ENCODE results near the gene ERGIC3. TPM values are rescaled to one million over a fixed set of nuclear protein-coding genes. Genes with fewer than 3 reads are reported as not detected.

ERGIC3 gene
- total RNA-seq, 1 donor from 2014 or later = 460 TPM

- Histone ChIP-seq H3K4me3 (ENCODE audit: low read depth, low read length) (no peak overlapping the region), H3K36me3 (ENCODE audit: control insufficient read depth, insufficient read depth, low read length) (peaks cover 15% of the 10 kb centered on the region), H3K27me3 (ENCODE audit: control insufficient read depth, insufficient read depth, low read length) (no peaks in the 10 kb centered on the region)
- TF ChIP-seq, protein P1, sequence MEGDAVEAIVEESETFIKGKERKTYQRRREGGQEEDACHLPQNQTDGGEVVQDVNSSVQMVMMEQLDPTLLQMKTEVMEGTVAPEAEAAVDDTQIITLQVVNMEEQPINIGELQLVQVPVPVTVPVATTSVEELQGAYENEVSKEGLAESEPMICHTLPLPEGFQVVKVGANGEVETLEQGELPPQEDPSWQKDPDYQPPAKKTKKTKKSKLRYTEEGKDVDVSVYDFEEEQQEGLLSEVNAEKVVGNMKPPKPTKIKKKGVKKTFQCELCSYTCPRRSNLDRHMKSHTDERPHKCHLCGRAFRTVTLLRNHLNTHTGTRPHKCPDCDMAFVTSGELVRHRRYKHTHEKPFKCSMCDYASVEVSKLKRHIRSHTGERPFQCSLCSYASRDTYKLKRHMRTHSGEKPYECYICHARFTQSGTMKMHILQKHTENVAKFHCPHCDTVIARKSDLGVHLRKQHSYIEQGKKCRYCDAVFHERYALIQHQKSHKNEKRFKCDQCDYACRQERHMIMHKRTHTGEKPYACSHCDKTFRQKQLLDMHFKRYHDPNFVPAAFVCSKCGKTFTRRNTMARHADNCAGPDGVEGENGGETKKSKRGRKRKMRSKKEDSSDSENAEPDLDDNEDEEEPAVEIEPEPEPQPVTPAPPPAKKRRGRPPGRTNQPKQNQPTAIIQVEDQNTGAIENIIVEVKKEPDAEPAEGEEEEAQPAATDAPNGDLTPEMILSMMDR (IDR thresholded peaks at IDR 0.05; ENCODE audit: insufficient read depth, low read length, severe bottlenecking) = no peak
- no peak for FAIRE-seq
- DNase-seq (ENCODE audit: low read depth) = no peak
These were observed 18.2 kb downstream of the ERGIC3 start for GRCh38 chr20:35560105-35560511.

GRCh38 chr20:35560541-35560940 lies 18.7 kb downstream of the ERGIC3 start:
- H3K4me3 ChIP-seq (ENCODE audit: low read depth, low read length) = no peak overlapping the region
- FAIRE-seq (no peak), DNase-seq (ENCODE audit: low read depth) (no peak)
- H3K27me3 ChIP-seq (ENCODE audit: control insufficient read depth, insufficient read depth, low read length) = no peaks in the 10 kb centered on the region
- TF ChIP-seq, protein P1 (IDR thresholded peaks at IDR 0.05; ENCODE audit: insufficient read depth, low read length, severe bottlenecking) = no peak
- H3K36me3 ChIP-seq (ENCODE audit: control insufficient read depth, insufficient read depth, low read length) = peaks cover 14% of the 10 kb centered on the region

DNA sequence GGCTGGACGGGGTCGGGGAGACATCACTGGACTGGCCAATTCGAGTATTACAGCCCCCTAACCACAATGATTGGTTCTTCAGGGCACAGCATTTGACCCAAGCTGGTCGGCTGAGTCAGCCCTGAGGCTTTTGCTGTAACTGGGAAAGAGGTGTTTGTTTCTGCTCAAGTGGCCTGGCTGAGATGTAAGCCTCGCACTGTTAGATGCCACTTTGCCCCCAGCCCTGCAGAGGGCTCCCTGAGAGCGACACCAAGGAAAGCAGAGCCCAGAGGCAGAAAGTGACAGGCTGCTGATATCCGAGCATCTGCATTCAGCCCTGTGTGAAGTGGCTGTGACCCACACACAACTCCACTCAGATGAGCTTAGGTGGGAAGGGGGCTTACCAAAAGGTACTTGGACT lies 19.4 kb downstream of the ERGIC3 start:
- DNase-seq (ENCODE audit: low read depth) (peak; percentile 33), FAIRE-seq (no peak)
- Histone ChIP-seq H3K27me3 (ENCODE audit: control insufficient read depth, insufficient read depth, low read length) (no peaks in the 10 kb centered on the region), H3K4me3 (ENCODE audit: low read depth, low read length) (no peak overlapping the region), H3K36me3 (ENCODE audit: control insufficient read depth, insufficient read depth, low read length) (peaks cover 13% of the 10 kb centered on the region)
- TF ChIP-seq, protein P1 (IDR thresholded peaks at IDR 0.05; ENCODE audit: insufficient read depth, low read length, severe bottlenecking) = peak; percentile 44

- TF ChIP-seq, protein P1 (IDR thresholded peaks at IDR 0.05; ENCODE audit: insufficient read depth, low read length, severe bottlenecking) = no peak
- DNase-seq (ENCODE audit: low read depth) (peak; percentile 25), FAIRE-seq (no peak)
- Histone ChIP-seq H3K27me3 (ENCODE audit: control insufficient read depth, insufficient read depth, low read length) (no peaks in the 10 kb centered on the region), H3K4me3 (ENCODE audit: low read depth, low read length) (no peak overlapping the region), H3K36me3 (ENCODE audit: control insufficient read depth, insufficient read depth, low read length) (peaks cover 9% of the 10 kb centered on the region)
These were observed 19.8 kb downstream of the ERGIC3 start for GRCh38 chr20:35561671-35562070.

DNA sequence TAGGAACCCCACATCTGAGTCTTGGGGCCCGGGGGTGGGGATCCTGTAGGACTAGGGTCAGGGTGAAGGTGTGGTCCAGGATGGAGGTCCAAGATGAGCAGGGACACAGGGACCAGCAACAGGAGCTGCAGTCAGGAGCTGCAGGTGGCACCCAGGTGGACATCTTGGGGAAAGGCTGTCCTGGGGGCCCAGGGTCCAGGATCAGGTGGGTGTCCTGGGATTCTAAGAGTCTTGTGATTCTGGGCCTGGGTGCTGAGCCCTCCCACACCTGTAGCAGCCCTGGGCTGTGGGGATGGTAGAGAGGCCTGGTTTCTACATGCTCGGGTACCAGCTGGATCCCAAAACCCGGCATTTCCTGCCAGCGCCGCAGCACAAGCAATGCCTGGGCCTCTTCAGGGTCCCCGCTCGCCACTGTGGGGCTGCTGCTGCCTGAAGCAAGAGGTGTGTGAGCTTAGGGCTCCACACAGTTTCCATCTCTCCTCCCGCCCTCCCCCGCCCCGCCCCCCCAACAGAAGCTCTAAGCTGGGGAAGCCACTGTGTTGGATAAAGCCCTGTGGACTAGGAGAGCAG lies 20.7 kb downstream of the ERGIC3 start:
- Histone ChIP-seq H3K27me3 (ENCODE audit: control insufficient read depth, insufficient read depth, low read length) (no peaks in the 10 kb centered on the region), H3K4me3 (ENCODE audit: low read depth, low read length) (no peak overlapping the region), H3K36me3 (ENCODE audit: control insufficient read depth, insufficient read depth, low read length) (peaks cover 4% of the 10 kb centered on the region)
- DNase-seq (ENCODE audit: low read depth) = no peak
- TF ChIP-seq, protein P1 (IDR thresholded peaks at IDR 0.05; ENCODE audit: insufficient read depth, low read length, severe bottlenecking) = no peak
- no peak for FAIRE-seq

DNA sequence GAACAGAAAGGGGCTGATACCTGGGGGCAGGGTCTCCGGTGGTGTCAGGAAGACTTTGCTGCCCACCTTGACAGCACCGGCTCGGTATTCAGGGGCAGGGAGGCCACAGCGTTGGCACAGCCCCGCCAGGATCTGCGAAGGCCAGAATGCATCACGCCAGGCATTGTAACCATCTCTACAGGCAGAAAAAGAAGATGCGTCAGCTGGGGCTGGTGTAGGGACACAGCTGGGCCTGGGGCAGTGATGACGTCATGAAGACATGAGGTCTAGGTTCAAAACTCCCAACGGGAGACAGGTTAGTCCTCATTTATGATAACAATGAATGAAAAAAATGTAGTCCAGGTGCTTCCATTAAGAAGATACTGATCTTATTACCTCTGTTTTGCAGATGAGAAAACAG lies 22.0 kb downstream of the ERGIC3 start:
- H3K27me3 ChIP-seq (ENCODE audit: control insufficient read depth, insufficient read depth, low read length) = no peaks in the 10 kb centered on the region
- H3K36me3 ChIP-seq (ENCODE audit: control insufficient read depth, insufficient read depth, low read length) = no peaks in the 10 kb centered on the region
- FAIRE-seq (no peak), DNase-seq (ENCODE audit: low read depth) (no peak)
- no peak overlapping the region for H3K4me3 ChIP-seq (ENCODE audit: low read depth, low read length)
- TF ChIP-seq, protein P1 (IDR thresholded peaks at IDR 0.05; ENCODE audit: insufficient read depth, low read length, severe bottlenecking) = no peak
